K562 (cell line): Measurements from ENCODE around the gene SPEM3. TPM values are rescaled to one million over a fixed set of nuclear protein-coding genes. Genes with fewer than 3 reads are reported as not detected.
"Not testable (repeated sequence)": the region's sequence is repeated elsewhere in the genome, so short reads cannot be mapped to it uniquely, and the experiment has no call there.

Source experiments
- ATAC-seq: fragments of 200-7000 bp; cut with Tn5 transposase; 3 replicates; pipeline ENCODE4 v1.9.1; 2020; ENCODE audit warnings: moderate library complexity
- BruUV-seq: library from RNA; stranded (reverse); fragments of 400-500 nt; replicated peaks from 2 replicates; lab custom pipeline; 2021; lab: Mats Ljungman, UMichigan
- CTCF ChIA-PET: fragments of 300-600 bp; formaldehyde crosslinking; extraction: SDS; loops from one replicate; lab custom pipeline; 2021; ENCODE audit warnings: low intra/inter-chr PET ratio; lab: Yijun Ruan, JAX
- POLR2A ChIA-PET: fragments of 300-600, 350-650 bp; sonication (Branson Sonifier 250); formaldehyde crosslinking; extraction: SDS; loops from one replicate; lab custom pipeline; 2021; ENCODE audit warnings: antibody characterized with exemption, inconsistent platforms; lab: Yijun Ruan, JAX
- DNase-seq, 4 experiments: peaks; one replicate each; pipeline versions ENCODE4 v3.0.0 to v3.0.0-alpha.2; 2011 to 2018; ENCODE audit warnings: low spot score in 3 of 4, mixed read lengths in 3 of 4; ENCODE audit errors: extremely low read depth in 1 of 4
- FAIRE-seq: peaks from 2 replicates; lab custom pipeline; 2011; peaks lifted over from hg19 to GRCh38; lab: Jason Lieb, UNC
- H2AFZ ChIP-seq: 2 replicates; pipeline ENCODE4 v1.6.0; 2011; ENCODE audit warnings: low read depth, low read length, control low read depth, inconsistent platforms
- H3K27ac ChIP-seq: fragments of 200-600 bp; 3 replicates; pipeline ENCODE4 v1.8.0; 2011; ENCODE audit warnings: low read depth, mild to moderate bottlenecking, control low read depth, inconsistent platforms, low read length, moderate library complexity, mixed read lengths; ENCODE audit errors: extremely low read depth
- H3K27me3 ChIP-seq, 2 experiments: fragments of 300-600 bp in 1 of 2; 2 replicates in 1 of 2; 3 replicates in 1 of 2; pipeline versions ENCODE4 v1.6.0 to v1.8.0; 2011; ENCODE audit warnings: inconsistent platforms in 2 of 2, low read length in 2 of 2, mild to moderate bottlenecking in 1 of 2, mixed read lengths in 1 of 2, moderate library complexity in 1 of 2; ENCODE audit not compliant: control insufficient read depth in 2 of 2, insufficient read depth in 2 of 2
- H3K36me3 ChIP-seq: fragments of 300-600 bp; 3 replicates; pipeline ENCODE4 v1.8.0; 2011; ENCODE audit warnings: mild to moderate bottlenecking, low read length, inconsistent platforms; ENCODE audit not compliant: control insufficient read depth, insufficient read depth
- H3K4me1 ChIP-seq, 2 experiments: fragments of 200-600 bp in 1 of 2; replicated peaks in 1 of 2; 2 replicates in 1 of 2; 3 replicates in 1 of 2; pipeline versions ENCODE4 v1.5.1 to v1.8.0; 2011; ENCODE audit warnings: inconsistent platforms in 2 of 2, low read length in 2 of 2, mild to moderate bottlenecking in 1 of 2, mixed read lengths in 1 of 2, moderate library complexity in 1 of 2; ENCODE audit not compliant: control insufficient read depth in 2 of 2, insufficient read depth in 2 of 2
- H3K4me2 ChIP-seq: 2 replicates; pipeline ENCODE4 v1.6.1; 2011; ENCODE audit warnings: low read length, control low read depth, inconsistent platforms, mixed read lengths; ENCODE audit not compliant: insufficient read depth
- H3K4me3 ChIP-seq: fragments of 200-600 bp; sonication (generic), shearing (Covaris generic); 2 replicates; pipeline ENCODE4 v1.5.1; 2016; ENCODE audit warnings: control low read depth, inconsistent platforms
- H3K79me2 ChIP-seq: fragments of 200-600 bp; 3 replicates; pipeline ENCODE4 v1.8.0; 2011; ENCODE audit warnings: low read length, inconsistent platforms; ENCODE audit not compliant: control insufficient read depth, insufficient read depth
- H3K9ac ChIP-seq, 2 experiments: 2 replicates each; pipeline versions ENCODE4 v1.6.0 to v1.6.1; 2011; ENCODE audit warnings: low read depth in 2 of 2, low read length in 2 of 2, control low read depth in 1 of 2, inconsistent platforms in 1 of 2, mild to moderate bottlenecking in 1 of 2, mixed read lengths in 1 of 2; ENCODE audit not compliant: insufficient read depth in 1 of 2
- H3K9me1 ChIP-seq: one replicate; pipeline ENCODE4 v1.6.0; 2011; ENCODE audit warnings: inconsistent platforms, mild to moderate bottlenecking, low read length, moderate library complexity; ENCODE audit not compliant: control insufficient read depth, insufficient read depth
- H3K9me3 ChIP-seq: replicated peaks from 2 replicates; pipeline ENCODE4 v1.5.1; 2011; ENCODE audit warnings: low read depth, low read length, inconsistent platforms; ENCODE audit not compliant: control insufficient read depth, insufficient read depth
- H4K20me1 ChIP-seq: replicated peaks from 2 replicates; pipeline ENCODE4 v1.6.1; 2011; ENCODE audit warnings: low read length, inconsistent platforms, mixed read lengths; ENCODE audit not compliant: control insufficient read depth, insufficient read depth
- ESRRB ChIP-seq: fragments of 250-450 bp; sonication (Bioruptor Pico); IDR thresholded peaks from 2 replicates; pipeline ENCODE4 v1.5.0; 2020; ENCODE audit warnings: mild to moderate bottlenecking, moderate library complexity, borderline replicate concordance
- HMG20A ChIP-seq: fragments of 450-650 bp; formaldehyde crosslinking; conservative IDR thresholded peaks from 2 replicates; pipeline ENCODE4 v1.4.0; 2020; ENCODE audit warnings: mild to moderate bottlenecking, mixed read lengths
- MAFG ChIP-seq: fragments of 450-650 bp; conservative IDR thresholded peaks from 2 replicates; pipeline ENCODE4 v1.6.1; 2016; ENCODE audit warnings: missing genetic modification characterization, missing compliant biosample characterization
- RAD51 ChIP-seq: fragments of 450-650 bp; IDR thresholded peaks from 2 replicates; pipeline ENCODE4 v1.7.1; 2016; ENCODE audit warnings: low read depth, mild to moderate bottlenecking, borderline replicate concordance
- SP1 ChIP-seq: sonication (generic); formaldehyde crosslinking; IDR thresholded peaks from 2 replicates; pipeline ENCODE4 v1.8.1; 2022; ENCODE audit warnings: mild to moderate bottlenecking, missing genetic modification reagents
- ZEB2 ChIP-seq: fragments of 450-650 bp; IDR thresholded peaks from 2 replicates; pipeline ENCODE4 v1.6.1; 2016
- WGBS: fragments of 100-300 bp; shearing (Covaris generic); methylation state at CpG from one replicate; pipeline ENCODE4 v1.1.6; 2016; ENCODE audit warnings: low coverage, mixed read lengths; ENCODE audit not compliant: insufficient coverage; ENCODE audit errors: missing lambda C conversion rate; 5-methylcytosine and 5-hydroxymethylcytosine counted together
- in situ Hi-C: fragments of 300-500 bp; cut with MboI; formaldehyde crosslinking; loops from 4 replicates; pipeline ENCODE4 v1.15.0; 2018; ENCODE audit warnings: inconsistent platforms, mixed read lengths
- intact Hi-C: fragments of 100-400 bp; cut with micrococcal nuclease; formaldehyde crosslinking; loops from 2 replicates; pipeline ENCODE4 v1.14.2; 2022
- polyA plus RNA-seq, 8 experiments: library from polyadenylated mRNA; depleted of rRNA in 4 of 8; stranded (reverse) in 5 of 8; unstranded in 3 of 8; fragments of >200 nt; fragmentation: Nextera tagmentation in 2 of 8; fragmentation: Illumina TruSeq in 1 of 8; extraction: Ambion mirVana in 2 of 8; extraction: Trizol in 1 of 8; gene quantifications; 2 replicates each; pipeline versions ENCODE4 v1.2.1 to v1.2.3, GENCODE V29; 2011 to 2014; ENCODE audit warnings: inconsistent platforms in 1 of 8, missing spikeins in 1 of 8
- total RNA-seq, 7 experiments: library from RNA; depleted of rRNA in 6 of 7; stranded (reverse); fragments of >200 nt in 6 of 7; fragmentation: Illumina TruSeq in 2 of 7; extraction: Trizol in 2 of 7; gene quantifications; 2 replicates each; pipeline versions ENCODE4 v1.2.1 to v1.2.3, GENCODE V29; 2011 to 2021; ENCODE audit warnings: low replicate concordance in 1 of 7
- TF ChIP-seq, protein P1 (sequence below), 2 experiments: fragments of 450-650 bp; conservative IDR thresholded peaks; 2 replicates each; pipeline ENCODE4 v1.6.1; 2017; ENCODE audit warnings: mild to moderate bottlenecking in 2 of 2, moderate library complexity in 2 of 2
- TF ChIP-seq, protein P2 (sequence below), 2 experiments: IDR thresholded peaks; 2 replicates each; pipeline ENCODE4 v1.6.1; 2011; ENCODE audit warnings: borderline replicate concordance in 1 of 2, control low read depth in 1 of 2, low read depth in 1 of 2, low read length in 1 of 2, mild to moderate bottlenecking in 1 of 2, mixed read lengths in 1 of 2, moderate library complexity in 1 of 2; ENCODE audit not compliant: insufficient read depth in 1 of 2, insufficient read length in 1 of 2, poor library complexity in 1 of 2, severe bottlenecking in 1 of 2; ENCODE audit errors: extremely low read depth in 1 of 2
- TF ChIP-seq, protein P3 (sequence below), 2 experiments: fragments of 450-650 bp; IDR thresholded peaks; 2 replicates each; pipeline ENCODE4 v1.6.1; 2016

SPEM3 gene
- total and polyA plus RNA-seq, 9 of the 15 experiments (the other 6 are each of a cell fraction or from before 2014, with no cell fraction given): not detected

DNA sequence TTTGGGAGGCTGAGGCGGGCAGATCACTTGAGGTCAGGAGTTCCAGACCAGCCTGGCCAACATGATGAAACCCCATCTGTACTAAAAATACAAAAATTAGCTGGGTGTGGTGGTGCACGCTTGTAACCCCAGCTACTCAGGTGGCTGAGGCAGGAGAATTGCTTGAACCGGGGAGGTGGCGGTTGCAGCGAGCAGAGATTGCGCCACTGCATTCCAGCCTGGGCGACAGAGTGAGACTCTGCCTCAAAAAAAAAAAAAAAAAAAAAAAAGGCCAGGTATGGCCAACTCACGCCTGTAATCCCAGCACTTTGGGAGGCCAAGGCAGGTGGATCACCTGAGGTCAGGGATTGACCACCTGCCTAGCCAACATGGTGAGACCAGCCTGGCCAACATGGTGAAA is 46.1 kb downstream of the SPEM3 start:
- H3K36me3 ChIP-seq, in situ Hi-C loops, H3K9me3 ChIP-seq, BruUV-seq, H2AFZ ChIP-seq, CTCF ChIA-PET, FAIRE-seq, H3K4me2 ChIP-seq, ATAC-seq, H3K4me3 ChIP-seq, intact Hi-C loops, H3K9me1 ChIP-seq, H3K27me3 ChIP-seq, DNase-seq, H3K9ac ChIP-seq: not testable (repeated sequence)
- Histone ChIP-seq H3K27ac (peak overlapping the region; percentile 92; the same call in 1 of the 3 replicates), H4K20me1 (0 out of 2 replicates have a peak, but pooled peaks cover 13% of the 10 kb centered on the region), H3K79me2 (peaks cover 85% of the 10 kb centered on the region), H3K4me1 (peaks cover 34 to 43% of the 10 kb centered on the region in 2 experiments)
- 79% methylated on average over 6 of the region's 8 CpGs for WGBS
- POLR2A ChIA-PET: interaction anchor here (1.2 to 1.3 kb wide), 2 partner anchors 14 to 22 kb away, joined by 3 to 6 read pairs; no protein-coding TSS in a partner anchor

DNA sequence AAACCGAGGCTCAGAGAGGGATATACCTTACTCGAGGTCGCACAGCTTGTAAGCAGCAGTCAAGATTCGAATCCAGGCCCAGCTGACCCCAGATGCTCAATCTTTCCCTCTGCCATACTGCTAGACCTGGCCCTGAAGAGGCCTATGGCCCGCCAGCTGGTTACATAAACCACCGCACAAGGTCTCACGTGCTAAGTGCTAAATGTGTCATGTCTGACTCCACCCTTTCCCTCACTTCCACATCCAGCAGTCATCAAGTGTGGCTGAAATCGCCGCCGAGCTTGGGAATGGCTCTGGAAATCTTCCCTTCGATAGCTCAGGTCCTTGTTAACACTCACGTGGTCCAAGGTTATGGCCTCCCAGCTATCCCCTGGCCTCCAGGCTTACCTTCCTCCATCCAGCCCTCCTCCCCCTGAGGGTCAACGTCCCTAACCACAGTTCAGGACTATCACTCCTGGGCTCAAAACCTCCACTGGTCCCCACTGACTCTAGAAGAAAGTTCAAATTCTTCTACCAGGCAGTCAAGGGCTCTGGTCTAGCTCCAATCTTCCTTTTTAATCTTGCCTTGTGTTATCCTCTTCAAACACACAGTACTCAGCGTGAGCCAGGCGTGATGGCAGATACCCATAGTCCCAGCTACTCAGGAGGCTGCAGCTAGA is 47.2 kb downstream of the SPEM3 start:
- ATAC-seq (peak; percentile 72), DNase-seq (peak in 3 of 4 experiments; percentile 39 to 80 (median 66)), FAIRE-seq (peak; percentile 96)
- in situ Hi-C loops (no loop called here), intact Hi-C loops (no loop called here)
- Histone ChIP-seq H3K9ac (peak overlapping the region; percentile 53 to 83; a peak in 3 of 4 replicates), H3K4me3 (no peak overlapping the region), H3K9me1 (no peaks in the 10 kb centered on the region), H3K4me1 (peaks cover 37 to 53% of the 10 kb centered on the region in 2 experiments), H3K27ac (peak overlapping the region; percentile 92), H2AFZ (peak overlapping the region; percentile 60), H3K4me2 (peak overlapping the region; percentile 93), H3K79me2 (peaks cover 86% of the 10 kb centered on the region), H3K9me3 (no peaks in the 10 kb centered on the region), H3K36me3 (no peaks in the 10 kb centered on the region; the same call in 1 of the 3 replicates), H3K27me3 (no peaks in the 10 kb centered on the region), H4K20me1 (0 out of 2 replicates have a peak, but pooled peaks cover 13% of the 10 kb centered on the region)
- ChIA-PET CTCF (no interaction called here), POLR2A (interaction anchor here (0.6 to 2.6 kb wide), 9 partner anchors 9 to 254 kb away, joined by 3 to 13 read pairs (median 6); partner anchors contain the start of genes POLR2A and SPEM2)
- WGBS: 12% methylated on average over 15 of the region's 15 CpGs
- no TSS peak for BruUV-seq
- TF ChIP-seq SP1 (0 out of 2 replicates have a peak, but pooled peaks have one; percentile 37), MAFG (tag) (no peak), ZEB2 (no peak), RAD51 (no peak), ESRRB (CRISPR knock-in tag) (no peak), HMG20A (CRISPR knock-in tag) (no peak)
- TF ChIP-seq, protein P1, sequence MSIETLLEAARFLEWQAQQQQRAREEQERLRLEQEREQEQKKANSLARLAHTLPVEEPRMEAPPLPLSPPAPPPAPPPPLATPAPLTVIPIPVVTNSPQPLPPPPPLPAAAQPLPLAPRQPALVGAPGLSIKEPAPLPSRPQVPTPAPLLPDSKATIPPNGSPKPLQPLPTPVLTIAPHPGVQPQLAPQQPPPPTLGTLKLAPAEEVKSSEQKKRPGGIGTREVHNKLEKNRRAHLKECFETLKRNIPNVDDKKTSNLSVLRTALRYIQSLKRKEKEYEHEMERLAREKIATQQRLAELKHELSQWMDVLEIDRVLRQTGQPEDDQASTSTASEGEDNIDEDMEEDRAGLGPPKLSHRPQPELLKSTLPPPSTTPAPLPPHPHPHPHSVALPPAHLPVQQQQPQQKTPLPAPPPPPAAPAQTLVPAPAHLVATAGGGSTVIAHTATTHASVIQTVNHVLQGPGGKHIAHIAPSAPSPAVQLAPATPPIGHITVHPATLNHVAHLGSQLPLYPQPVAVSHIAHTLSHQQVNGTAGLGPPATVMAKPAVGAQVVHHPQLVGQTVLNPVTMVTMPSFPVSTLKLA (conservative IDR thresholded peaks at IDR 0.05): peak in 1 of 2 experiments; percentile 62; a peak in 2 of 4 replicates
- TF ChIP-seq, protein P2, sequence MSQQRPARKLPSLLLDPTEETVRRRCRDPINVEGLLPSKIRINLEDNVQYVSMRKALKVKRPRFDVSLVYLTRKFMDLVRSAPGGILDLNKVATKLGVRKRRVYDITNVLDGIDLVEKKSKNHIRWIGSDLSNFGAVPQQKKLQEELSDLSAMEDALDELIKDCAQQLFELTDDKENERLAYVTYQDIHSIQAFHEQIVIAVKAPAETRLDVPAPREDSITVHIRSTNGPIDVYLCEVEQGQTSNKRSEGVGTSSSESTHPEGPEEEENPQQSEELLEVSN (IDR thresholded peaks at IDR 0.05; ENCODE audit: borderline replicate concordance in 1 of 2, extremely low read depth in 1 of 2, insufficient read depth in 1 of 2, insufficient read length in 1 of 2, low read depth in 1 of 2, low read length in 1 of 2, poor library complexity in 1 of 2, severe bottlenecking in 1 of 2): peak; percentile 61 to 66
- TF ChIP-seq, protein P3, sequence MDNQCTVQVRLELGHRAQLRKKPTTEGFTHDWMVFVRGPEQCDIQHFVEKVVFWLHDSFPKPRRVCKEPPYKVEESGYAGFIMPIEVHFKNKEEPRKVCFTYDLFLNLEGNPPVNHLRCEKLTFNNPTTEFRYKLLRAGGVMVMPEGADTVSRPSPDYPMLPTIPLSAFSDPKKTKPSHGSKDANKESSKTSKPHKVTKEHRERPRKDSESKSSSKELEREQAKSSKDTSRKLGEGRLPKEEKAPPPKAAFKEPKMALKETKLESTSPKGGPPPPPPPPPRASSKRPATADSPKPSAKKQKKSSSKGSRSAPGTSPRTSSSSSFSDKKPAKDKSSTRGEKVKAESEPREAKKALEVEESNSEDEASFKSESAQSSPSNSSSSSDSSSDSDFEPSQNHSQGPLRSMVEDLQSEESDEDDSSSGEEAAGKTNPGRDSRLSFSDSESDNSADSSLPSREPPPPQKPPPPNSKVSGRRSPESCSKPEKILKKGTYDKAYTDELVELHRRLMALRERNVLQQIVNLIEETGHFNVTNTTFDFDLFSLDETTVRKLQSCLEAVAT (IDR thresholded peaks at IDR 0.05): 0 out of 4 replicates have a peak, but pooled peaks of 1 of the 2 experiments have one; percentile 16
